Measurements from ENCODE around the gene TLK1. TPM values are rescaled to one million over a fixed set of nuclear protein-coding genes. Genes with fewer than 3 reads are reported as not detected.

The TLK1 gene
- total and polyA plus RNA-seq, 4 donors = 8.5 to 54.4 (median 27.3) TPM

- no peak overlapping the region for H3K9ac ChIP-seq (ENCODE audit: insufficient read depth in 1 of 2, low read length in 2 of 2)
- H3K27ac ChIP-seq (ENCODE audit: low read depth in 1 of 2, low read length in 1 of 2) = no peak overlapping the region
- H3K4me3 ChIP-seq = no peak overlapping the region
- WGBS, 2 donors = 97 to 98% methylated on average over 7 of the region's 7 CpGs
- H3K27me3 ChIP-seq (ENCODE audit: control insufficient read depth in 3 of 3, insufficient read depth in 3 of 3, low read length in 2 of 3) = no peaks in the 10 kb centered on the region
- peaks cover 3 to 13% (median 12%) of the 10 kb centered on the region in 4 donors for H3K36me3 ChIP-seq (ENCODE audit: control insufficient read depth in 4 of 4, insufficient read depth in 4 of 4, low read length in 4 of 4)
- H3K4me1 ChIP-seq (ENCODE audit: control insufficient read depth in 5 of 5, insufficient read depth in 5 of 5, low read length in 5 of 5) = no peaks in the 10 kb centered on the region
- DNase-seq (no peak), ATAC-seq (ENCODE audit: insufficient read depth, low FRiP score) (no peak)
- no peaks in the 10 kb centered on the region for H3K9me3 ChIP-seq (ENCODE audit: control insufficient read depth in 4 of 4, insufficient read depth in 3 of 4, low read length in 3 of 4)
- no peak for TF ChIP-seq CTCF (IDR thresholded peaks at IDR 0.05; ENCODE audit: control extremely low read depth, extremely low read depth)
Observed at GRCh38 chr2:171049691-171050090, 111.0 kb downstream of the TLK1 start.

- Histone ChIP-seq H3K27ac (ENCODE audit: low read depth in 1 of 2, low read length in 1 of 2) (no peak overlapping the region), H3K4me3 (no peak overlapping the region), H3K36me3 (ENCODE audit: control insufficient read depth in 4 of 4, insufficient read depth in 4 of 4, low read length in 4 of 4) (peaks cover 3 to 17% (median 11%) of the 10 kb centered on the region in 4 donors), H3K9ac (ENCODE audit: insufficient read depth in 1 of 2, low read length in 2 of 2) (no peak overlapping the region), H3K9me3 (ENCODE audit: control insufficient read depth in 4 of 4, insufficient read depth in 3 of 4, low read length in 3 of 4) (no peaks in the 10 kb centered on the region), H3K4me1 (ENCODE audit: control insufficient read depth in 5 of 5, insufficient read depth in 5 of 5, low read length in 5 of 5) (no peaks in the 10 kb centered on the region), H3K27me3 (ENCODE audit: control insufficient read depth in 3 of 3, insufficient read depth in 3 of 3, low read length in 2 of 3) (no peaks in the 10 kb centered on the region)
- TF ChIP-seq CTCF (IDR thresholded peaks at IDR 0.05; ENCODE audit: control extremely low read depth, extremely low read depth) = no peak
- ATAC-seq (ENCODE audit: insufficient read depth, low FRiP score) = no peak
- WGBS, 2 donors = 96 to 97% methylated on average over 3 of the region's 3 CpGs
- no peak for DNase-seq
Observed at GRCh38 chr2:171046048-171046560, 114.6 kb downstream of the TLK1 start.

- no peak for ATAC-seq (ENCODE audit: insufficient read depth, low FRiP score)
- TF ChIP-seq CTCF (IDR thresholded peaks at IDR 0.05; ENCODE audit: control extremely low read depth, extremely low read depth) = no peak
- Histone ChIP-seq H3K9me3 (ENCODE audit: control insufficient read depth in 4 of 4, insufficient read depth in 3 of 4, low read length in 3 of 4) (no peaks in the 10 kb centered on the region), H3K9ac (ENCODE audit: insufficient read depth in 1 of 2, low read length in 2 of 2) (no peak overlapping the region), H3K36me3 (ENCODE audit: control insufficient read depth in 4 of 4, insufficient read depth in 4 of 4, low read length in 4 of 4) (peaks cover 2 to 19% (median 5%) of the 10 kb centered on the region in 4 donors), H3K27ac (ENCODE audit: low read depth in 1 of 2, low read length in 1 of 2) (no peak overlapping the region), H3K4me3 (no peak overlapping the region), H3K27me3 (ENCODE audit: control insufficient read depth in 3 of 3, insufficient read depth in 3 of 3, low read length in 2 of 3) (no peaks in the 10 kb centered on the region), H3K4me1 (ENCODE audit: control insufficient read depth in 5 of 5, insufficient read depth in 5 of 5, low read length in 5 of 5) (no peaks in the 10 kb centered on the region)
- no peak for DNase-seq
- 63 to 64% methylated on average over 6 of the region's 6 CpGs for WGBS, 2 donors
Observed at GRCh38 chr2:171044416-171044815, 116.3 kb downstream of the TLK1 start.

Measured in lung (tissue), 12 donors.